NCI-H2227 (cell line): Measurements from ENCODE around the gene KXD1.

Experiments used
- DNase-seq: peaks from one replicate; lab custom pipeline; 2025; ENCODE audit not compliant: unreplicated experiment; lab: John Stamatoyannopoulos, UW

KXD1 gene

GRCh38 chr19:18612051-18612771, 54.5 kb downstream of the KXD1 start:
- DNase-seq: peak; percentile 33

- peak; percentile 57 for DNase-seq
Observed at GRCh38 chr19:18612772-18613588, 55.3 kb downstream of the KXD1 start, which contains the start of gene TMEM59L. TMEM59L (plus strand) TSS chr19:18612870; CDS start chr19:18612959, 89 bp downstream.

- peak; percentile 28 for DNase-seq
Observed at GRCh38 chr19:18613589-18614234, 56.0 kb downstream of the KXD1 start.

GRCh38 chr19:18616023-18616422, 58.4 kb downstream of the KXD1 start:
- no peak for DNase-seq

GRCh38 chr19:18617562-18617961, 59.9 kb downstream of the KXD1 start:
- DNase-seq: no peak

- no peak for DNase-seq
Observed at GRCh38 chr19:18618236-18618635, 60.6 kb downstream of the KXD1 start.
